A549 (cell line): ENCODE measurements around the gene AP3S2. TPM values are rescaled to one million over a fixed set of nuclear protein-coding genes. Genes with fewer than 3 reads are reported as not detected.
A peak's percentile ranks its signal among the peaks of the same experiment; 100 is the strongest.
"Not testable (repeated sequence)": the region's sequence is repeated elsewhere in the genome, so short reads cannot be mapped to it uniquely, and the experiment has no call there.

Experiments used
- ATAC-seq, 2 experiments: fragments of 200-7000 bp in 1 of 2; fragments of >200 bp in 1 of 2; cut with Nextera tagmentation in 1 of 2; cut with Tn5 transposase in 1 of 2; 3 replicates each; pipeline versions ENCODE4 v1.8.0 to v1.9.1; 2018 to 2020; ENCODE audit warnings: mild to moderate bottlenecking in 1 of 2, moderate library complexity in 1 of 2
- CTCF ChIA-PET: fragments of 300-600 bp; sonication (Branson Sonifier 250); formaldehyde crosslinking; extraction: SDS; loops from one replicate; lab custom pipeline; 2021; ENCODE audit warnings: antibody characterized with exemption, inconsistent platforms; lab: Yijun Ruan, JAX
- POLR2A ChIA-PET: fragments of 350-600 bp; formaldehyde crosslinking; extraction: SDS; loops from one replicate; lab custom pipeline; 2021; ENCODE audit warnings: antibody characterized with exemption, inconsistent platforms; lab: Yijun Ruan, JAX
- DNase-seq, 2 experiments: peaks; one replicate each; pipeline versions ENCODE4 v3.0.0 to v3.0.0-alpha.2; 2011 to 2016; ENCODE audit warnings: low read depth in 1 of 2, low spot score in 1 of 2
- FAIRE-seq: peaks from 2 replicates; lab custom pipeline; 2011; peaks lifted over from hg19 to GRCh38; lab: Jason Lieb, UNC
- H3K27ac ChIP-seq, 2 experiments: fragments of >200 bp; sonication (Bioruptor Twin); formaldehyde crosslinking; 3 replicates each; pipeline ENCODE4 v1.5.1; 2016 to 2017
- H3K4me1 ChIP-seq: fragments of >200 bp; sonication (Bioruptor Twin); formaldehyde crosslinking; 3 replicates; pipeline ENCODE4 v1.6.1; 2016
- H3K4me2 ChIP-seq: fragments of >200 bp; sonication (Bioruptor Twin); formaldehyde crosslinking; 3 replicates; pipeline ENCODE4 v1.6.1; 2016
- H3K4me3 ChIP-seq: fragments of >200 bp; sonication (Bioruptor Twin); formaldehyde crosslinking; 3 replicates; pipeline ENCODE4 v1.5.1; 2016
- H3K9me3 ChIP-seq: fragments of >200 bp; sonication (Bioruptor Twin); formaldehyde crosslinking; 3 replicates; pipeline ENCODE4 v1.6.1; 2016
- CBX8 ChIP-seq: fragments of 200-600 bp; sonication (generic); IDR thresholded peaks from 2 replicates; pipeline ENCODE4 v1.6.1; 2016
- EHF ChIP-seq: fragments of 250-450 bp; sonication (Bioruptor Pico); IDR thresholded peaks from 2 replicates; pipeline ENCODE4 v1.5.0; 2020; ENCODE audit warnings: mild to moderate bottlenecking
- EHMT2 ChIP-seq: fragments of 200-600 bp; sonication (generic); IDR thresholded peaks from 2 replicates; pipeline ENCODE4 v1.6.1; 2016; ENCODE audit warnings: antibody characterized with exemption, low read depth, mild to moderate bottlenecking, moderate library complexity
- ELK1 ChIP-seq: fragments of 150-350 bp; IDR thresholded peaks from 2 replicates; pipeline ENCODE4 v1.6.1; 2014; ENCODE audit warnings: low read depth, mild to moderate bottlenecking, low read length
- FOSL2 ChIP-seq, 2 experiments: fragments of 450-650 bp in 1 of 2; fragments of >200 bp in 1 of 2; sonication (Bioruptor Twin) in 1 of 2; formaldehyde crosslinking; IDR thresholded peaks; 2 replicates each; pipeline versions ENCODE4 v1.5.0 to v1.6.1; 2016 to 2020; ENCODE audit warnings: mild to moderate bottlenecking in 1 of 2, moderate library complexity in 1 of 2
- HDAC2 ChIP-seq: fragments of 200-600 bp; sonication (generic); IDR thresholded peaks from 2 replicates; pipeline ENCODE4 v1.6.1; 2016
- HMGXB4 ChIP-seq: fragments of 250-450 bp; sonication (Bioruptor Pico); IDR thresholded peaks from 2 replicates; pipeline ENCODE4 v1.5.0; 2021; ENCODE audit warnings: mild to moderate bottlenecking, moderate library complexity, borderline replicate concordance
- HOXB13 ChIP-seq: fragments of 250-450 bp; sonication (Bioruptor Pico); IDR thresholded peaks from 2 replicates; pipeline ENCODE4 v1.5.0; 2020; ENCODE audit warnings: low read depth, mild to moderate bottlenecking, moderate library complexity
- JUN ChIP-seq, 2 experiments: fragments of >200 bp; sonication (Bioruptor Twin); formaldehyde crosslinking; IDR thresholded peaks; 2 replicates in 1 of 2; 3 replicates in 1 of 2; pipeline ENCODE4 v1.6.1; 2016 to 2017
- JUNB ChIP-seq: fragments of >200 bp; sonication (Bioruptor Twin); formaldehyde crosslinking; IDR thresholded peaks from 2 replicates; pipeline ENCODE4 v1.6.1; 2016
- KDM1A ChIP-seq: fragments of 200-600 bp; sonication (generic); IDR thresholded peaks from 2 replicates; pipeline ENCODE4 v1.6.1; 2016; ENCODE audit warnings: low read depth, mild to moderate bottlenecking
- MAX ChIP-seq: IDR thresholded peaks from 2 replicates; pipeline ENCODE4 v1.6.1; 2012
- NFE2L2 ChIP-seq: fragments of 150-350 bp; conservative IDR thresholded peaks from 2 replicates; pipeline ENCODE4 v1.6.1; 2014; ENCODE audit warnings: low read length
- NR3C1 ChIP-seq: fragments of >200 bp; sonication (Bioruptor Twin); formaldehyde crosslinking; IDR thresholded peaks from 3 replicates; pipeline ENCODE4 v1.6.1; 2017
- RFX5 ChIP-seq: fragments of 450-650 bp; IDR thresholded peaks from 2 replicates; pipeline ENCODE4 v1.7.1; 2014; ENCODE audit warnings: antibody characterized with exemption, mild to moderate bottlenecking, moderate library complexity
- SMC3 ChIP-seq: fragments of >200 bp; sonication (Bioruptor Twin); formaldehyde crosslinking; IDR thresholded peaks from 3 replicates; pipeline ENCODE4 v1.6.1; 2018; ENCODE audit warnings: inconsistent platforms
- SREBF2 ChIP-seq: fragments of 450-650 bp; IDR thresholded peaks from 2 replicates; pipeline ENCODE4 v1.6.1; 2014; ENCODE audit warnings: mild to moderate bottlenecking, moderate library complexity
- USF2 ChIP-seq: fragments of 450-650 bp; IDR thresholded peaks from 2 replicates; pipeline ENCODE4 v1.6.1; 2014; ENCODE audit warnings: antibody characterized with exemption
- WGBS: methylation state at CpG from one replicate; pipeline ENCODE4 v1.1.6; 2017; ENCODE audit errors: missing lambda C conversion rate; 5-methylcytosine and 5-hydroxymethylcytosine counted together
- polyA plus RNA-seq, 4 experiments: library from polyadenylated mRNA; depleted of rRNA in 3 of 4; stranded (reverse); fragments of >200 nt; fragmentation: RNase III in 1 of 4; extraction: RNeasy Plus Mini Kit Qiagen cat#74134 plus additional on column Dnase treatment in 1 of 4; gene quantifications; 2 replicates in 3 of 4; 3 replicates in 1 of 4; pipeline ENCODE4 v1.2.3, GENCODE V29; 2011 to 2017

The AP3S2 gene
- polyA plus RNA-seq, 2 of the 4 experiments (the other 2 are of a cell fraction), result 85.1 to 85.9 TPM

GRCh38 chr15:89858661-89859458, 34.9 kb downstream of the AP3S2 start:
- no peak overlapping the region for H3K4me3 ChIP-seq
- POLR2A ChIA-PET, result no interaction called here
- H3K4me2 ChIP-seq, result peak overlapping the region; percentile 53
- ATAC-seq, result peak in 1 of 2 experiments; percentile 47; a peak in 4 of 6 replicates
- no peak for TF ChIP-seq MAX
- no peak for TF ChIP-seq HOXB13 (CRISPR knock-in tag)
- 73% methylated on average over 9 of the region's 9 CpGs for WGBS
- H3K27ac ChIP-seq, result peak overlapping the region in 1 of 2 experiments; percentile 39; a peak in 2 of 6 replicates
- CTCF ChIA-PET, result interaction anchor here (1.0 to 3.4 kb wide), 2 partner anchors 98 to 213 kb away, joined by 3 to 17 read pairs; no protein-coding TSS in a partner anchor
- H3K4me1 ChIP-seq, result peaks cover 23% of the 10 kb centered on the region
- no peaks in the 10 kb centered on the region for H3K9me3 ChIP-seq
- DNase-seq, result no peak
- no peak for FAIRE-seq

- Histone ChIP-seq H3K4me2 (peak overlapping the region; percentile 53), H3K4me1 (peaks cover 29% of the 10 kb centered on the region), H3K9me3 (no peaks in the 10 kb centered on the region), H3K4me3 (no peak overlapping the region), H3K27ac (peak overlapping the region; percentile 56 to 66; a peak in 4 of 6 replicates)
- WGBS, result 44% methylated on average over 3 of the region's 3 CpGs
- ChIA-PET CTCF (interaction anchor here (1.9 to 3.4 kb wide), 2 partner anchors 17 to 97 kb away, joined by 11 to 17 read pairs; no protein-coding TSS in a partner anchor), POLR2A (no interaction called here)
- peak; percentile 59 to 78; a peak in 5 of 6 replicates for ATAC-seq
- DNase-seq, result peak; percentile 49 to 60
- TF ChIP-seq USF2 (0 out of 2 replicates have a peak, but pooled peaks have one; percentile 28), RFX5 (no peak)
- peak; percentile 63 for FAIRE-seq
Observed at GRCh38 chr15:89857673-89858072, 36.1 kb downstream of the AP3S2 start.

GRCh38 chr15:89855948-89856347, 37.8 kb downstream of the AP3S2 start:
- DNase-seq, result no peak
- 97% methylated on average over 3 of the region's 3 CpGs for WGBS
- ATAC-seq, result no peak
- no peak for FAIRE-seq
- ChIA-PET CTCF (interaction anchor here (0.7 to 3.4 kb wide), 3 partner anchors 19 to 95 kb away, joined by 4 to 17 read pairs (median 11); no protein-coding TSS in a partner anchor), POLR2A (no interaction called here)
- no peak overlapping the region for H3K4me3 ChIP-seq
- H3K27ac ChIP-seq, result peak overlapping the region in 1 of 2 experiments; percentile 1; a peak in 1 of 6 replicates
- H3K4me1 ChIP-seq, result peaks cover 42% of the 10 kb centered on the region
- H3K4me2 ChIP-seq, result no peak overlapping the region
- H3K9me3 ChIP-seq, result no peaks in the 10 kb centered on the region
- TF ChIP-seq NR3C1, result no peak
- TF ChIP-seq ELK1, result no peak
- TF ChIP-seq EHF (CRISPR knock-in tag), result no peak
- no peak for TF ChIP-seq NFE2L2
- no peak for TF ChIP-seq KDM1A
- TF ChIP-seq, all 56 proteins: peak for 0

- FAIRE-seq, CTCF ChIA-PET: not testable (repeated sequence)
- H3K4me1 ChIP-seq, result peaks cover 42% of the 10 kb centered on the region
Observed at GRCh38 chr15:89854863-89855262, 38.9 kb downstream of the AP3S2 start.

GRCh38 chr15:89852342-89852995, 41.3 kb downstream of the AP3S2 start:
- POLR2A ChIA-PET, result no interaction called here
- no peak for DNase-seq
- WGBS, result 90% methylated on average over 3 of the region's 3 CpGs
- H3K4me2 ChIP-seq, result no peak overlapping the region
- TF ChIP-seq SREBF2, result no peak
- no peak for TF ChIP-seq EHMT2
- TF ChIP-seq ELK1, result no peak
- TF ChIP-seq JUN (IDR thresholded peaks at IDR 0.05), result no peak
- no peak for TF ChIP-seq HDAC2
- no peak for TF ChIP-seq HMGXB4 (CRISPR knock-in tag)
- TF ChIP-seq JUNB, result no peak
- TF ChIP-seq SMC3, result no peak
- no peak for TF ChIP-seq FOSL2 (IDR thresholded peaks at IDR 0.05)
- TF ChIP-seq FOSL2 (CRISPR knock-in tag; IDR thresholded peaks at IDR 0.05), result no peak
- TF ChIP-seq CBX8, result no peak
- TF ChIP-seq, all 56 proteins: peak for 0
- no peaks in the 10 kb centered on the region for H3K9me3 ChIP-seq
- CTCF ChIA-PET, result interaction anchor here (1.1 to 3.1 kb wide), 6 partner anchors 12 to 91 kb away, joined by 3 to 20 read pairs (median 4); no protein-coding TSS in a partner anchor
- H3K4me1 ChIP-seq, result peaks cover 47% of the 10 kb centered on the region
- FAIRE-seq (no peak), ATAC-seq (no peak; a peak in 3 of 6 replicates)
- H3K27ac ChIP-seq, result peak overlapping the region in 1 of 2 experiments; percentile 10; a peak in 2 of 6 replicates
- no peak overlapping the region for H3K4me3 ChIP-seq

More at GRCh38 chr15:89854863-89855262, 38.9 kb downstream of the AP3S2 start:
- DNase-seq, ATAC-seq, H3K4me2 ChIP-seq, H3K27ac ChIP-seq, POLR2A ChIA-PET, H3K9me3 ChIP-seq, H3K4me3 ChIP-seq: not testable (repeated sequence)
- WGBS, result 85% methylated on average over 9 of the region's 17 CpGs
